ENCODE results near the gene LDB3.

Gene LDB3

GRCh38 chr10:86756511-86757112, 88.3 kb downstream of the LDB3 start, which contains the start of gene BMPR1A:
BMPR1A (plus strand) TSS chr10:86756619; CDS start chr10:86876019, 119,400 bp downstream.
- TF ChIP-seq EZH2phosphoT487 (IDR thresholded peaks at IDR 0.05; ENCODE audit: borderline replicate concordance, low read length), result no peak
- H3K79me2 ChIP-seq (ENCODE audit: control insufficient read depth, low read length), result no peaks in the 10 kb centered on the region
- H3K4me2 ChIP-seq (ENCODE audit: low read length), result peak within 1 kb of the TSS; percentile 37

GRCh38 chr10:86757113-86757972, 89.0 kb downstream of the LDB3 start:
- Histone ChIP-seq H3K27ac (ENCODE audit: low read depth, low read length) (no peak overlapping the region), H3K36me3 (ENCODE audit: control insufficient read depth, low read length) (no peaks in the 10 kb centered on the region), H3K27me3 (ENCODE audit: control insufficient read depth, low read length) (peaks cover 64% of the 10 kb centered on the region), H3K9me2 (replicated peaks; ENCODE audit: control insufficient read depth, low read length) (no peaks in the 10 kb centered on the region), H4K20me1 (ENCODE audit: control insufficient read depth, insufficient read depth, low read depth, low read length) (0 out of 2 replicates have a peak, but pooled peaks cover 3% of the 10 kb centered on the region), H3K4me2 (ENCODE audit: low read length) (no peak overlapping the region), H3K4me1 (ENCODE audit: control insufficient read depth, low read length) (no peaks in the 10 kb centered on the region), H3K4me3 (ENCODE audit: low read length) (no peak overlapping the region), H3F3A (ENCODE audit: control insufficient read depth, insufficient read depth) (0 out of 2 replicates have a peak, but pooled peaks cover 3% of the 10 kb centered on the region), H3K79me2 (ENCODE audit: control insufficient read depth, low read length) (no peaks in the 10 kb centered on the region), H3K9me3 (ENCODE audit: control insufficient read depth, insufficient read depth, low read length) (no peaks in the 10 kb centered on the region)
- TF ChIP-seq CTCF (IDR thresholded peaks at IDR 0.05; ENCODE audit: low read depth, low read length, poor library complexity, severe bottlenecking) (no peak), EZH2phosphoT487 (IDR thresholded peaks at IDR 0.05; ENCODE audit: borderline replicate concordance, low read length) (no peak; the same call in 1 of the 2 replicates)

More at GRCh38 chr10:86756511-86757112, 88.3 kb downstream of the LDB3 start, which contains the start of gene BMPR1A:
- H3K4me1 ChIP-seq (ENCODE audit: control insufficient read depth, low read length), result no peaks in the 10 kb centered on the region
- H3K27ac ChIP-seq (ENCODE audit: low read depth, low read length), result no peak within 1 kb of the TSS
- H3K27me3 ChIP-seq (ENCODE audit: control insufficient read depth, low read length), result peaks cover 64% of the 10 kb centered on the region
- no peaks in the 10 kb centered on the region for H3K36me3 ChIP-seq (ENCODE audit: control insufficient read depth, low read length)
- peak within 1 kb of the TSS; percentile 30 for H3K4me3 ChIP-seq (ENCODE audit: low read length)
- no peaks in the 10 kb centered on the region for H3K9me3 ChIP-seq (ENCODE audit: control insufficient read depth, insufficient read depth, low read length)
- 0 out of 2 replicates have a peak, but pooled peaks cover 3% of the 10 kb centered on the region for H4K20me1 ChIP-seq (ENCODE audit: control insufficient read depth, insufficient read depth, low read depth, low read length)
- H3F3A ChIP-seq (ENCODE audit: control insufficient read depth, insufficient read depth), result 0 out of 2 replicates have a peak, but pooled peaks cover 3% of the 10 kb centered on the region
- no peaks in the 10 kb centered on the region for H3K9me2 ChIP-seq (replicated peaks; ENCODE audit: control insufficient read depth, low read length)

GRCh38 chr10:86758189-86759072, 90.1 kb downstream of the LDB3 start:
- TF ChIP-seq CTCF (IDR thresholded peaks at IDR 0.05; ENCODE audit: low read depth, low read length, poor library complexity, severe bottlenecking) (no peak), EZH2phosphoT487 (IDR thresholded peaks at IDR 0.05; ENCODE audit: borderline replicate concordance, low read length) (no peak)
- Histone ChIP-seq H3K4me2 (ENCODE audit: low read length) (no peak overlapping the region), H3K4me3 (ENCODE audit: low read length) (no peak overlapping the region), H4K20me1 (ENCODE audit: control insufficient read depth, insufficient read depth, low read depth, low read length) (0 out of 2 replicates have a peak, but pooled peaks cover 3% of the 10 kb centered on the region), H3K4me1 (ENCODE audit: control insufficient read depth, low read length) (no peaks in the 10 kb centered on the region), H3K27me3 (ENCODE audit: control insufficient read depth, low read length) (peaks cover 56% of the 10 kb centered on the region), H3K9me3 (ENCODE audit: control insufficient read depth, insufficient read depth, low read length) (no peaks in the 10 kb centered on the region), H3K9me2 (replicated peaks; ENCODE audit: control insufficient read depth, low read length) (no peaks in the 10 kb centered on the region), H3K36me3 (ENCODE audit: control insufficient read depth, low read length) (no peaks in the 10 kb centered on the region), H3K79me2 (ENCODE audit: control insufficient read depth, low read length) (no peaks in the 10 kb centered on the region), H3F3A (ENCODE audit: control insufficient read depth, insufficient read depth) (0 out of 2 replicates have a peak, but pooled peaks cover 3% of the 10 kb centered on the region), H3K27ac (ENCODE audit: low read depth, low read length) (no peak overlapping the region)

Data from DOHH2 (cell line).